Mesodermal cell (in vitro differentiated cells): ENCODE data around the gene POLR3K.
A peak's percentile ranks its signal among the peaks of the same experiment; 100 is the strongest.
"Not testable (repeated sequence)": the region's sequence is repeated elsewhere in the genome, so short reads cannot be mapped to it uniquely, and the experiment has no call there.

ENCODE experiments used
- H3K27ac ChIP-seq: 2 replicates; pipeline ENCODE4 v1.7.0; 2013; ENCODE audit warnings: mild to moderate bottlenecking, low read depth, low read length, moderate library complexity; ENCODE audit not compliant: severe bottlenecking
- H3K36me3 ChIP-seq: 2 replicates; pipeline ENCODE4 v1.7.1; 2013; ENCODE audit warnings: mild to moderate bottlenecking, low read length, moderate library complexity; ENCODE audit not compliant: control insufficient read depth, insufficient read depth
- H3K4me1 ChIP-seq: one replicate; pipeline ENCODE4 v1.7.1; 2013; ENCODE audit warnings: mild to moderate bottlenecking, low read length; ENCODE audit not compliant: insufficient read depth, control insufficient read depth, poor library complexity, severe bottlenecking
- H3K4me3 ChIP-seq: 2 replicates; pipeline ENCODE4 v1.7.0; 2013; ENCODE audit warnings: low read length, control low read depth, mild to moderate bottlenecking; ENCODE audit not compliant: insufficient read depth, poor library complexity, severe bottlenecking; ENCODE audit errors: extremely low read depth
- H3K9me3 ChIP-seq: 2 replicates; pipeline ENCODE4 v1.7.1; 2013; ENCODE audit warnings: mild to moderate bottlenecking, low read length, moderate library complexity; ENCODE audit not compliant: control insufficient read depth
- WGBS, 2 experiments: methylation state at CpG; one replicate each; pipeline ENCODE4 v1.1.5; 2013; ENCODE audit warnings: missing lambda C conversion rate in 2 of 2; ENCODE audit not compliant: insufficient coverage in 2 of 2; 5-methylcytosine and 5-hydroxymethylcytosine counted together

The POLR3K gene

GRCh38 chr16:33154-33876, 20.1 kb downstream of the POLR3K start:
- not testable (repeated sequence) for H3K4me1 ChIP-seq, H3K4me3 ChIP-seq, H3K9me3 ChIP-seq, H3K36me3 ChIP-seq, H3K27ac ChIP-seq
- WGBS, 2 experiments = 90 to 95% methylated on average over 2 of the region's 8 CpGs

GRCh38 chr16:30627-31026, 22.8 kb downstream of the POLR3K start:
- not testable (repeated sequence) for H3K4me1 ChIP-seq, H3K9me3 ChIP-seq, H3K36me3 ChIP-seq, H3K27ac ChIP-seq, H3K4me3 ChIP-seq
- WGBS, 2 experiments = no CpG with 5 or more reads among the region's 7 CpGs

GRCh38 chr16:25926-26348, 27.5 kb downstream of the POLR3K start:
- H3K27ac ChIP-seq, H3K4me1 ChIP-seq, H3K36me3 ChIP-seq, H3K9me3 ChIP-seq, H3K4me3 ChIP-seq: not testable (repeated sequence)
- no CpG with 5 or more reads among the region's 5 CpGs for WGBS, 2 experiments

GRCh38 chr16:24151-24550, 29.3 kb downstream of the POLR3K start:
- H3K4me1 ChIP-seq, H3K4me3 ChIP-seq, H3K27ac ChIP-seq, H3K9me3 ChIP-seq, H3K36me3 ChIP-seq: not testable (repeated sequence)
- WGBS, 2 experiments = no CpG with 5 or more reads among the region's 22 CpGs

- not testable (repeated sequence) for H3K9me3 ChIP-seq, H3K27ac ChIP-seq, H3K36me3 ChIP-seq, H3K4me1 ChIP-seq, H3K4me3 ChIP-seq
- 87 to 97% methylated on average over 5 to 10 of the region's 12 CpGs for WGBS, 2 experiments
These were observed 32.5 kb downstream of the POLR3K start for GRCh38 chr16:20886-21285.

GRCh38 chr16:17062-17765, 36.2 kb downstream of the POLR3K start:
- not testable (repeated sequence) for H3K27ac ChIP-seq, H3K4me1 ChIP-seq, H3K4me3 ChIP-seq, H3K36me3 ChIP-seq, H3K9me3 ChIP-seq
- WGBS, 2 experiments = no CpG with 5 or more reads among the region's 20 CpGs

GRCh38 chr16:10772-11171, 42.6 kb downstream of the POLR3K start:
- H3K27ac ChIP-seq, H3K9me3 ChIP-seq, H3K4me3 ChIP-seq, H3K36me3 ChIP-seq, H3K4me1 ChIP-seq: not testable (repeated sequence)
- WGBS, 2 experiments = no CpG with 5 or more reads among the region's 27 CpGs

GRCh38 chr16:9903-10665, 43.3 kb downstream of the POLR3K start:
- H3K9me3 ChIP-seq = no peaks in the 10 kb centered on the region
- H3K4me1 ChIP-seq = no peaks in the 10 kb centered on the region
- 77 to 89% methylated on average over 8 to 9 of the region's 48 CpGs for WGBS, 2 experiments
- no peaks in the 10 kb centered on the region for H3K36me3 ChIP-seq
- no peak overlapping the region for H3K27ac ChIP-seq
- peak overlapping the region; percentile 14 for H3K4me3 ChIP-seq
